ENCODE results near the gene ERGIC2.
"Not testable (repeated sequence)": the region's sequence is repeated elsewhere in the genome, so short reads cannot be mapped to it uniquely, and the experiment has no call there.

Gene ERGIC2

GRCh38 chr12:29389295-29389919 is 8.4 kb upstream of the ERGIC2 start:
- no peaks in the 10 kb centered on the region for H3K36me3 ChIP-seq (ENCODE audit: insufficient read depth, low read length)
- no peak for DNase-seq (ENCODE audit: low read depth, low spot score)
- TF ChIP-seq EZH2 (IDR thresholded peaks at IDR 0.05) = no peak
- TF ChIP-seq POLR2AphosphoS5 (IDR thresholded peaks at IDR 0.05; ENCODE audit: borderline replicate concordance, low read depth, low read length) = no peak
- TF ChIP-seq FOXP2 (optimal IDR thresholded peaks at IDR 0.05; ENCODE audit: control extremely low read depth, extremely low read length, insufficient read depth) = no peak
- H3K9ac ChIP-seq (ENCODE audit: insufficient read length) = no peak overlapping the region
- no peak overlapping the region for H3K4me3 ChIP-seq
- no peak overlapping the region for H3K27ac ChIP-seq
- no peaks in the 10 kb centered on the region for H3K9me3 ChIP-seq (ENCODE audit: low read depth, low read length)

- H3K4me3 ChIP-seq; DNase-seq (ENCODE audit: low read depth, low spot score); H3K27ac ChIP-seq; H3K36me3 ChIP-seq (ENCODE audit: insufficient read depth, low read length); H3K9ac ChIP-seq (ENCODE audit: insufficient read length); H3K9me3 ChIP-seq (ENCODE audit: low read depth, low read length): not testable (repeated sequence)
These were observed 5.2 kb upstream of the ERGIC2 start for GRCh38 chr12:29386084-29386680.

GRCh38 chr12:29385194-29385593 is 4.2 kb upstream of the ERGIC2 start:
- not testable (repeated sequence) for DNase-seq (ENCODE audit: low read depth, low spot score); H3K36me3 ChIP-seq (ENCODE audit: insufficient read depth, low read length); H3K9me3 ChIP-seq (ENCODE audit: low read depth, low read length); H3K4me3 ChIP-seq; H3K9ac ChIP-seq (ENCODE audit: insufficient read length); H3K27ac ChIP-seq

- H3K9ac ChIP-seq (ENCODE audit: insufficient read length) = no peak overlapping the region
- H3K4me3 ChIP-seq = no peak overlapping the region
- DNase-seq (ENCODE audit: low read depth, low spot score) = no peak
- H3K36me3 ChIP-seq (ENCODE audit: insufficient read depth, low read length) = peaks cover 11% of the 10 kb centered on the region
- no peaks in the 10 kb centered on the region for H3K9me3 ChIP-seq (ENCODE audit: low read depth, low read length)
- no peak overlapping the region for H3K27ac ChIP-seq
- no peak for TF ChIP-seq POLR2AphosphoS5 (IDR thresholded peaks at IDR 0.05; ENCODE audit: borderline replicate concordance, low read depth, low read length)
- no peak for TF ChIP-seq EZH2 (IDR thresholded peaks at IDR 0.05)
- no peak for TF ChIP-seq FOXP2 (optimal IDR thresholded peaks at IDR 0.05; ENCODE audit: control extremely low read depth, extremely low read length, insufficient read depth)
These were observed 1.3 kb upstream of the ERGIC2 start for GRCh38 chr12:29382251-29382650.

- DNase-seq (ENCODE audit: low read depth, low spot score) = no peak
- TF ChIP-seq FOXP2 (optimal IDR thresholded peaks at IDR 0.05; ENCODE audit: control extremely low read depth, extremely low read length, insufficient read depth) (no peak), EZH2 (IDR thresholded peaks at IDR 0.05) (no peak), POLR2AphosphoS5 (IDR thresholded peaks at IDR 0.05; ENCODE audit: borderline replicate concordance, low read depth, low read length) (no peak)
- no peak overlapping the region for H3K27ac ChIP-seq
- no peaks in the 10 kb centered on the region for H3K9me3 ChIP-seq (ENCODE audit: low read depth, low read length)
- no peak overlapping the region for H3K4me3 ChIP-seq
- H3K9ac ChIP-seq (ENCODE audit: insufficient read length) = no peak overlapping the region
- peaks cover 24% of the 10 kb centered on the region for H3K36me3 ChIP-seq (ENCODE audit: insufficient read depth, low read length)
These were observed 4.9 kb downstream of the ERGIC2 start for GRCh38 chr12:29376118-29376517.

- TF ChIP-seq POLR2AphosphoS5 (IDR thresholded peaks at IDR 0.05; ENCODE audit: borderline replicate concordance, low read depth, low read length) (no peak), FOXP2 (optimal IDR thresholded peaks at IDR 0.05; ENCODE audit: control extremely low read depth, extremely low read length, insufficient read depth) (no peak), EZH2 (IDR thresholded peaks at IDR 0.05) (no peak)
- Histone ChIP-seq H3K9ac (ENCODE audit: insufficient read length) (no peak overlapping the region), H3K36me3 (ENCODE audit: insufficient read depth, low read length) (peaks cover 33% of the 10 kb centered on the region), H3K27ac (no peak overlapping the region), H3K9me3 (ENCODE audit: low read depth, low read length) (no peaks in the 10 kb centered on the region), H3K4me3 (no peak overlapping the region)
- no peak for DNase-seq (ENCODE audit: low read depth, low spot score)
These were observed 6.1 kb downstream of the ERGIC2 start for GRCh38 chr12:29374913-29375312.

GRCh38 chr12:29374012-29374411 is 7.0 kb downstream of the ERGIC2 start:
- DNase-seq (ENCODE audit: low read depth, low spot score) = no peak
- TF ChIP-seq FOXP2 (optimal IDR thresholded peaks at IDR 0.05; ENCODE audit: control extremely low read depth, extremely low read length, insufficient read depth) = no peak
- TF ChIP-seq EZH2 (IDR thresholded peaks at IDR 0.05) = no peak
- TF ChIP-seq POLR2AphosphoS5 (IDR thresholded peaks at IDR 0.05; ENCODE audit: borderline replicate concordance, low read depth, low read length) = no peak
- no peaks in the 10 kb centered on the region for H3K9me3 ChIP-seq (ENCODE audit: low read depth, low read length)
- no peak overlapping the region for H3K27ac ChIP-seq
- no peak overlapping the region for H3K9ac ChIP-seq (ENCODE audit: insufficient read length)
- H3K36me3 ChIP-seq (ENCODE audit: insufficient read depth, low read length) = peaks cover 42% of the 10 kb centered on the region
- no peak overlapping the region for H3K4me3 ChIP-seq

GRCh38 chr12:29365091-29365490 is 15.9 kb downstream of the ERGIC2 start:
- no peak overlapping the region for H3K4me3 ChIP-seq
- H3K9ac ChIP-seq (ENCODE audit: insufficient read length) = no peak overlapping the region
- no peak for DNase-seq (ENCODE audit: low read depth, low spot score)
- H3K36me3 ChIP-seq (ENCODE audit: insufficient read depth, low read length) = peaks cover 55% of the 10 kb centered on the region
- no peak for TF ChIP-seq FOXP2 (optimal IDR thresholded peaks at IDR 0.05; ENCODE audit: control extremely low read depth, extremely low read length, insufficient read depth)
- no peak for TF ChIP-seq EZH2 (IDR thresholded peaks at IDR 0.05)
- no peak for TF ChIP-seq POLR2AphosphoS5 (IDR thresholded peaks at IDR 0.05; ENCODE audit: borderline replicate concordance, low read depth, low read length)
- H3K27ac ChIP-seq = no peak overlapping the region
- H3K9me3 ChIP-seq (ENCODE audit: low read depth, low read length) = no peaks in the 10 kb centered on the region

GRCh38 chr12:29354954-29355353 is 26.0 kb downstream of the ERGIC2 start:
- Histone ChIP-seq H3K9ac (ENCODE audit: insufficient read length) (no peak overlapping the region), H3K4me3 (no peak overlapping the region), H3K36me3 (ENCODE audit: insufficient read depth, low read length) (peaks cover 31% of the 10 kb centered on the region), H3K9me3 (ENCODE audit: low read depth, low read length) (no peaks in the 10 kb centered on the region), H3K27ac (no peak overlapping the region)
- TF ChIP-seq EZH2 (IDR thresholded peaks at IDR 0.05) (no peak), POLR2AphosphoS5 (IDR thresholded peaks at IDR 0.05; ENCODE audit: borderline replicate concordance, low read depth, low read length) (no peak), FOXP2 (optimal IDR thresholded peaks at IDR 0.05; ENCODE audit: control extremely low read depth, extremely low read length, insufficient read depth) (no peak)
- no peak for DNase-seq (ENCODE audit: low read depth, low spot score)

Measured in SK-N-MC (cell line).